ENCODE measurements around the gene SCUBE1.

DNA sequence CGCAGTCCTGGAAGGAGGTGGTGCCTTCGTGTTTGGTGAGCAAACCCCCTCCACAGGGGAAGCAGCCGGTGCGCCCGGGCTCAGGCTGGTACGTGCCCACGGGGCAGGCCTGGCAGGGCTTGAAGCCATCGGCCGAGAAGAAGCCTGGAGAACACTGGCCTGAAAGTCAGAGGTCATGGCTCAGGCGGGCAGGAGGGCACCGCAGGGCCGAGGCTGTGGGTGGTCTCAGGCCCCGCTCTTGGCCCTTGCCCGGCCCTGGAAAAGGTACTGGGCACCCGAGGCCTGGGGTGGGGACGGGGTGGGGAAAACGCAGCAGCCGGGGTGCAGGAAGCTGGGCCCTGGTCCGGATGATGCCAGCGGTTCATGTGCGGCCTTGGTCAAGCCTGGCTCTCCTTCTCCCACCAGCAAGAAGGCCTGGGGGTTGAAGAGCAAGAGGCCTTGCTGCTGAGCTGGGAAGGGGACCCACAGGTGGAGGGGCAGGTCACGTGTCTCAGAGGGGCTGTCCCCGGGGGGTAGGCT lies 130.7 kb downstream of the SCUBE1 start:
- TF ChIP-seq, protein P1, sequence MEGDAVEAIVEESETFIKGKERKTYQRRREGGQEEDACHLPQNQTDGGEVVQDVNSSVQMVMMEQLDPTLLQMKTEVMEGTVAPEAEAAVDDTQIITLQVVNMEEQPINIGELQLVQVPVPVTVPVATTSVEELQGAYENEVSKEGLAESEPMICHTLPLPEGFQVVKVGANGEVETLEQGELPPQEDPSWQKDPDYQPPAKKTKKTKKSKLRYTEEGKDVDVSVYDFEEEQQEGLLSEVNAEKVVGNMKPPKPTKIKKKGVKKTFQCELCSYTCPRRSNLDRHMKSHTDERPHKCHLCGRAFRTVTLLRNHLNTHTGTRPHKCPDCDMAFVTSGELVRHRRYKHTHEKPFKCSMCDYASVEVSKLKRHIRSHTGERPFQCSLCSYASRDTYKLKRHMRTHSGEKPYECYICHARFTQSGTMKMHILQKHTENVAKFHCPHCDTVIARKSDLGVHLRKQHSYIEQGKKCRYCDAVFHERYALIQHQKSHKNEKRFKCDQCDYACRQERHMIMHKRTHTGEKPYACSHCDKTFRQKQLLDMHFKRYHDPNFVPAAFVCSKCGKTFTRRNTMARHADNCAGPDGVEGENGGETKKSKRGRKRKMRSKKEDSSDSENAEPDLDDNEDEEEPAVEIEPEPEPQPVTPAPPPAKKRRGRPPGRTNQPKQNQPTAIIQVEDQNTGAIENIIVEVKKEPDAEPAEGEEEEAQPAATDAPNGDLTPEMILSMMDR (conservative IDR thresholded peaks at IDR 0.05; ENCODE audit: low read depth, low read length) = no peak
- TF ChIP-seq SMC3 (IDR thresholded peaks at IDR 0.05; ENCODE audit: low read depth, low read length) = no peak
- TF ChIP-seq, protein P2, sequence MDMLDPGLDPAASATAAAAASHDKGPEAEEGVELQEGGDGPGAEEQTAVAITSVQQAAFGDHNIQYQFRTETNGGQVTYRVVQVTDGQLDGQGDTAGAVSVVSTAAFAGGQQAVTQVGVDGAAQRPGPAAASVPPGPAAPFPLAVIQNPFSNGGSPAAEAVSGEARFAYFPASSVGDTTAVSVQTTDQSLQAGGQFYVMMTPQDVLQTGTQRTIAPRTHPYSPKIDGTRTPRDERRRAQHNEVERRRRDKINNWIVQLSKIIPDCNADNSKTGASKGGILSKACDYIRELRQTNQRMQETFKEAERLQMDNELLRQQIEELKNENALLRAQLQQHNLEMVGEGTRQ (IDR thresholded peaks at IDR 0.05; ENCODE audit: low read depth, low read length) = no peak
- TF ChIP-seq POLR2A (IDR thresholded peaks at IDR 0.05; ENCODE audit: low read depth, low read length) = no peak
- TF ChIP-seq MAZ (IDR thresholded peaks at IDR 0.05; ENCODE audit: borderline replicate concordance, low read depth, low read length) = no peak
- TF ChIP-seq, protein P3, sequence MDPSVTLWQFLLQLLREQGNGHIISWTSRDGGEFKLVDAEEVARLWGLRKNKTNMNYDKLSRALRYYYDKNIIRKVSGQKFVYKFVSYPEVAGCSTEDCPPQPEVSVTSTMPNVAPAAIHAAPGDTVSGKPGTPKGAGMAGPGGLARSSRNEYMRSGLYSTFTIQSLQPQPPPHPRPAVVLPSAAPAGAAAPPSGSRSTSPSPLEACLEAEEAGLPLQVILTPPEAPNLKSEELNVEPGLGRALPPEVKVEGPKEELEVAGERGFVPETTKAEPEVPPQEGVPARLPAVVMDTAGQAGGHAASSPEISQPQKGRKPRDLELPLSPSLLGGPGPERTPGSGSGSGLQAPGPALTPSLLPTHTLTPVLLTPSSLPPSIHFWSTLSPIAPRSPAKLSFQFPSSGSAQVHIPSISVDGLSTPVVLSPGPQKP (IDR thresholded peaks at IDR 0.05; ENCODE audit: borderline replicate concordance, low read depth, low read length) = no peak
- TF ChIP-seq RFX5 (IDR thresholded peaks at IDR 0.05; ENCODE audit: low read depth, low read length) = no peak

All from IMR-90 (cell line).